Cerebellar nuclear complex (tissue), 1 donor: ENCODE data around the gene HSD17B3.
"Not testable (repeated sequence)": the region's sequence is repeated elsewhere in the genome, so short reads cannot be mapped to it uniquely, and the experiment has no call there.

Experiments used
- DNase-seq, 2 experiments: peaks; one replicate each; lab custom pipeline; 2025; lab: John Stamatoyannopoulos, UW

The HSD17B3 gene

DNA sequence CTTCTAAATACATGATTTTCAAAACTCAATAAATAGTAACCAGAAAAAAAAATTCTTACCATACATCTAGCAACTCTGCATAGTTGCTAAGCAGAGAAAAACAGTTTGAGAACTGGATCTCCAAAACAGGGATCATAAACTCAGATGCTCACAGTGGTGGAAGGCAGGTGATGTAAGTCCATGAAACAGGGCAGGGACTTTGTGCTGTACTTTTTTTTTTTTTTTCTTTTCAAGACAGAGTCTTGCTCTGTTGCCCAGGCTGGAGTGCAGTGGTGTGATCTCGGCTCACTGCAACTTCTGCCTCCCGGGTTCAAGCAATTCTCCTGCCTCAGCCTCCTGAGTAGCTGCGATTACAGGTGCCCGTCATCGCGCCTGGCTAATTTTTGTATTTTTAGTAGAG, 5.0 kb upstream of the HSD17B3 start:
- not testable (repeated sequence) for DNase-seq

DNA sequence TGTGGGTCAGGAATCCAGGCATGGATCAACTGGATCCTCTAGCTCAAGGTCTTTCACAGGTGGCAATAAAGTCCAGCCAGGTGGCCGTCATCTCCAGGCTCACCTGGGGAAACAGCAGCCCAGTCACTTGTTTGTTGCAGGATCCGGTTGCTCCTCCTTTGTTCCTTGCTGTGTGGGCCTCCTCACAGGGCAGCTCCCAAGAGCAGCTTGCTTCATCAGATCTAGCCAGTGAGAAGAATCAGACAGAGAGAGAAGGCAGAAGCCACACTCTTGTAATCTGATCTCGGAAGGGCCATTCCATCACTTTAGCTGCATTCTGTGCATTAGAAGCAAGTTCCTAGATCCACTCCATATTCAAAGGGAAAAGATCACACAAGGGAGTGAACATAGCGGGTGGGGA, 3.2 kb upstream of the HSD17B3 start:
- DNase-seq = no peak

DNA sequence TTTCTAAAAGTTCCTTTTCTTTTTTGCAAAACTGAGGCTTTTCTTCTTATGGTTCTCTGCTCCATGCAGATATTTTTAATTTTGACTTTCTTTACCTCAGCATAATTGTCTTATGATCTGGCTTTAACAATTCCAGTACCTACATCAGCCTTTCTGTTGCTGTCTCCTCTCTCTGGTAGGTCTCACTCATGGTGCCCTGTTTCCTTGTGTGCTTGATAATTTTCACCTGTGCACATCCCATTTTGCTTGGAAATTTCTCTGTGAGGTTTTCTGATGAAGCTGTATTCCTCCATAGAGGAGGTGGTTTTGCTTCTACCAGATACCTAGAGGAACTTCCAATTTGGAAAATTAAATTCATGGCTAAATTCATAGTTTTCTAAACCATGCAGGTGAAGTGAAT, 2.3 kb upstream of the HSD17B3 start:
- no peak for DNase-seq

DNA sequence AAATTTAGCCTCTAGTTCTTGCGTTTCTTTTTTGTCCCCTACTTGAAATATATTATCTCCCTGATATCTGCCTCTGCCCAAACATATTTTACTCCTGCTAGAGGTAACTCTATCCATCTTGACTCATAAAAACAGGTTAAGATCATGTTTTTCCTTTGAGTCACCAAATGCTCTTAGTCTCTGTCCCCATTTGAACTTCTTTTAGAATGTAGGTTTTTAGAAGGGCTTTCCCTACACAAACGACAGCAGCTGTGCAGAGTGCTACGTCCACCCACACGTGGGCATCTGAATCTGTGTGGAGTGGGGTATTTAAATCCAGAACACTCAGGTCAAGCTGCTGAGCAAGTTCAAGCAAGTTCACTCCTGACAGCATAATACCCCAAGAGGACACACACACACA, 2.2 kb downstream of the HSD17B3 start:
- no peak for DNase-seq

DNA sequence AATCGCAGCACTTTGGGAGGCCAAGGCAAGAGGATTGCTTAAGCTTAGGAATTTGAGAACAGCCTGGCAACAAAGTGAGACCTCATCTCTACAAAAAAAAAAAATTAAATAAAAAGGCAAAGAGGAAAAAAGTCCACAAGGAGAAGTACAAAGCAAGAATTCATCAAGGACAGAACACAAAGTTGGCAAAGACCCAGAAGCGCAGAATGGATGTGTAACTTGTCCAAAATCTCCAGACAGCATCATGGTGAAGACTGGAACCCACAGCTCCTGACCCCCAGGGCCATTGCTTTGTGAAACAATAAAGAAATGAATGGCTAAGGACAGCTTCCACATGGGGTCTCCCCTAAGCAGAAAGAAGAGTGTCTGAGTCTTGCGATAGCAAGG, 7.8 kb downstream of the HSD17B3 start:
- no peak for DNase-seq

DNA sequence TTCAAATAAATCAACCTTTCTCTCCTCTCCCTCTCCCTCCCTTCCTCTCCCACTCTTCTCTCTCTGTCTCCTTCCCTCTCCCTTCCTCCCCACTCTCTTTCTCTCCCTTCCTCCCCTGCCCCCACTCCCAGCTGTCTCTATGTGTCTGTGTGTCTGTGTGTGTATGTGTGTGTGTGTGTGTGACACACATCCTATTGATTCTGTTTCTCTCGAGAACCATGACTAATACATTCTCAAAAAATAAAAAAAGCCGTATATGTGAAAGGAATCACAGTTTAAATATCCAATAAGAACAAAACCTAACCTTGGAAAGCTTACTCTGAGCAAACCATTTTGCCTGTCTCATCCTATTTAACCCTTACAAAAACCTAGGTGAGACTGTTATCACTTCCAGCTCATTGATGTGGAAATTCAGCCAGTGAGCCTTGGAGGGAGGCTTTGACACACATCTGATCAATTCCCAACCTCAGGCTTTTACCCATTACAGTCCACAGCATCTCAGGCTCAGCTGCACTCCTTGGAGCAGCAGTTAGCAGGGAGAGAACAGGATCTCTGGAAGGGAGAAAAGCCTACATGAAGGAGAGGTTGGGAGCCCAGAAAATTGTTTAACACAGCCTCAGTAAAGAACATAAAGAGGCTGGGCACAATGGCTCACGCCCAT, 8.3 kb downstream of the HSD17B3 start:
- DNase-seq = no peak

DNA sequence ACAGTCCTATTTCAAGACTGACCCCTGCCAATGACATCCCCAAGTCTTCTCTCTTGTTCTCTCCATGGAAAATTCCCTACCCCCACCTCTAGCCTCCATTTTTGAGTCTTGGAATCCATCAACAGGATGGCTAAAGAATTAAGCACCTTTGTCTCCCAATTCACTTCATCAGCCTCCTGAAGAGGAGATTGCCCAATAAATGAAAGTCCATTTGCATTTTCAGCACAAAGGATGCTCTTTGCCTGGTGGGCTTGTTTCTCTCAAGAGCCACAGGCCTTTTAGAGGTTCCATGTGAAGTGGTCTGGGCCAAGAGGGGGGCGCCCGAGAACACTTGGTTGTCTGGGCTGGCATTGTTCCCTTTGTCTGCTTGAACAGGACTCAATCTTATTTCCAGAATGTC, 12.6 kb downstream of the HSD17B3 start:
- no peak for DNase-seq

DNA sequence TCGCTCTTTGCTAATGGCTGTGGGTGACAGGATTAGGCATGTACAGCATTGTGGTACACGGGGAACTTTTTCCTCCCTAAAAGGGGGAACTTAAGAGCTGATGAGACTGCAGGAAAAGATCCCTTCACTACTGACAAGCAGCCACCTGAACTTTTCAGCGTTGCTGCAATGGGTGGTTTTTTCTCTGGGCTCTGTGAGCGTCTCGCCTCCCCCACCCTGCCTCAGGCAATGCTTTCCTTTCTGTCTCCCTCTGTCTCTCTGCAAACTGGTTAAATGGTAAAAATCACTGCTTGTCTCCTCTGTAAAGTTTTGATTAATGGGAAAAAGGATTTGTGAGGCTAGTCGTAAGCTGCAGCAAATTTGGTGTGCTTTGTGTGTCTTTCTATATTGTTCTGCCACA, 20.3 kb downstream of the HSD17B3 start:
- DNase-seq = no peak

DNA sequence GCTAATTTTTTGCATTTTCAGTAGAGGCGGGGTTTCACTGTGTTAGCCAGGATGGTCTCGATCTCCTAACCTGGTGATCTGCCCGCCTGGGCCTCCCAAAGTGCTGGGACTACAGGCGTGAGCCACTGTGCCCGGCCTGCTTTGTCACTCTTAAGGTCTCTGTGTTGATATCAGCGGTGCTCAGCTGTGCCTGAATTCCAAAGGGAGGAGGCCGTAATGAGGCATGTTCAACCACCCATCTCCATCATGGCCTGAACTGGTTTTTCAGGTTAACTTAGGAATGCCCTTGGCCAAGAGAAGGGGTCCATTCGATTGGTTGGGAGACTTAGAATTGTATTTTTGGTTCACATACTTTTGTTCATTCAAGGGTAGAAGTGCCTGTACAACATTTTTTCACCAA, 22.0 kb downstream of the HSD17B3 start:
- no peak for DNase-seq

DNA sequence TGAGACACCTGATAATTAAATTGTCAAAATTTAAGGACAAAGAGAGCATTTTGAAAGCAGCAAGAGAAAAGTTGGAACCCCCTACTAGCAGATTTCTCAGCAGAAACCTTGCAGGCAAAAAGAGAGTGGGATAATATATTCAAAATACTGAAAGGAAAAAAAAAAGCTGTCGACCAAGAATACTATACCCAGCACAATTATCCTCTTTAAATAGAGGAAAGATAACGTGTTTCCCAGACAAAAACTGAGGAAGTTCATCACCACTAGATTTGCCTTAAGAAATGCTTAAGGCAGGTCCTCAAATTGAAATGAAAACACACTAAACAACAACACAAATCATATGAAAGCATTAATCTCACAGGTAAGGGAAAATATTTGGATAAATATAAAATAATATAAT, 27.0 kb downstream of the HSD17B3 start:
- no peak for DNase-seq

DNA sequence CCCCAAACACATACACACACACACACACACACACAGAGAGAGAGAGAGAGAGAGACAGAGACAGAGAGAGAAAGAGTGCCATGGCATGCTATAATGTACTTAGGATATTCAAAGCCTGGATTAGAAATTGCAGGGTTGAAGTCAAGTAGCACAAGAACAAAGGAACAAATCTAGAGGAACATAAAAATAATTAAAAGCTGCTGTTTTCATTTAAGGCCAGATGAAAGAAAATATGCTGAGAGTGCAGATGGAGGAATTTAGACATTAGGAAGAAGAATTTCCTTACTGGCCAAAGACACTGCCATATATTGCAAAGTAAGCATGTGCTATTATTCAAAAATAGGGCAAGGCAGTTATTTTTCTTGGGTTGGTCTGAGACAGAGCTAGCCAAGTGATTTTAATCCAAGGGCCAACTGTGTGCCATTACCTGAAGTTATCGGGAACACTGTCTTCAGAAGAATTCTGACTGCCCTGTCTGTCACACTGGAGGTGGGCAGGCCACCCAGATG, 31.7 kb downstream of the HSD17B3 start:
- DNase-seq = no peak

DNA sequence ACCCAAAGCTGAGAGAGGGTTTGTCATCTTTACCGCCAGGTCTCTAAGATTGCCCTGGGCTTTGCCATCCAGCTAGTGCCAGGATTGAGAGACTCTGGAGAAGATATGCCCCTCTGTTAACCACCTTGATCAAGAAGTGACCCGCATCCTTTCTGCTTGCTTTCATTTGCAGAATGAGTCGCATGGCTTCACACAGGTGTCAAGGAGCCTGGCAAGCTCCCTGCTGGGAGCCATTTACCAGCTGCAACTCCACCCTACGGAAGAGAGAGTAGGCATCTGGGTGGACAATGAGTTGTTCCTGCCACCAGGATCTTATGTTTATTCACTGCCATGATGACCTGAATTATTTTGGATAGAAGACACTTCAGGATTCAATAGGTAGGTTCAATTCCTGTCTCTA, 43.0 kb downstream of the HSD17B3 start:
- no peak for DNase-seq

DNA sequence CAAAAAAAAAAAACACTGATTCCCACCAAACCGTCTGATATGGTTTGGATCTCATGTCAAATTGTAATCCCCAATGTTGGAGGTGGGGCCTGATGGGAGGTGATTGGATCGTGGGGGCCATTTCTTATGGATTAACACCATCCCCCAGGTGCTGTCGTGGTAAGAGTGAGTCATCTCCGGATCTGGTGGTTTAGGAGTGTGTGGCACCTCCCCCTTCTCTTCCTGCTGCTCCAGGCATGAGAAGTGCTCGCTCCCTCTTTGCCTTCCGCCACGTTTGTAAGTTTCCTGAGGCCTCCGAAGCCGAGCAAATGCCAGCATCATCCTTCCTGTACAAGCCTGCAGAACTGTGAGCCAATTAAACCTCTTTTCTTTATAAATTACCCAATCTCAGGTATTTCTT, 45.2 kb downstream of the HSD17B3 start:
- no peak for DNase-seq

DNA sequence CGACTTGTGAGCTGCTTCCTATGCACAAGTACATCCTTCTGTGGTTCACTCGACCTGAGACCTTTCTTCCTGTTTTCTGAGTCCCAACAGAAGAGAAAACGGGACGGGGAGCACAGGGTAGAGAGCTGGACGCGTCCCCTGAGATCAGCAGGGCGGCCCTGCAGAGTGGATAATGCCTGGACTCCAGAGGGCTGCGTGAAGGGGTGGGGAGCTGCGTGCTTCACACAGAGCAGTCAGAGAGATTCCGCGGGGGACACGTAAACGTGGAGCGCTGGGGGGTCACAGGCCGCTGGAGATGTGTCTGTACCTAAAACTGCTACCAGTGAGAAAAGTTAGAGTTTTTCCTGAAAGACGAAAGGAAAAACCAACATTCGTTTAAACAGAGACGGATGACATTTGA, 46.3 kb downstream of the HSD17B3 start:
- no peak for DNase-seq

DNA sequence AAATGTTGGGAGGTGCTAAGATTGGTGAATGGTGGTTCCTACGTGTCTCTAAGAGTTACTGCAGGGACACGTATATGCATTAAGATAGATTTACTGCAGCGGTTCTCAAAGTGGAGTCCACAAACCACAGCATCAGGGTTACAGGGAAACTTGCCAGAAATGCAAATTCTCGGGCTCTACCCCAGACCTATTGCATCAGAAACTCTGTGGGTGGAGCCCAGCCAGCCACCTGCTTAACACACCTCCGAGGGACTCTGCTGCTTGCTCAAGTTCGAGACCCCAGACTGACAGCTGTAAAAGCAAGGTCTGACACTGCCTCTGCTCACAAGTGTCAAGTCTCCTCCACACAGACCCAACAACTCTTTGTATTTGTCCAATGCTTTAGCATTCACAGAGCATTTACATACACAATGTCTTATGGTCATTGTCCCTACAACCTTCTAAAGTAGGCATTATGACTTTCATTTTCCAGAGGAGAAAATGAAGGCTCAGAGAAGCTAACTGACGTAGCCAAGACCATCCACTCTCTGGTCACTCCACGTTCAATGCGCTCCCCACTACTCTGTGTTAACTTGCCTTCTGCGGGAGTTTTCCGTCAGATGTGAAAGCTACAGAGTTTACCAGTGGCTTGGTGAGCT, 48.8 kb downstream of the HSD17B3 start:
- no peak for DNase-seq

DNA sequence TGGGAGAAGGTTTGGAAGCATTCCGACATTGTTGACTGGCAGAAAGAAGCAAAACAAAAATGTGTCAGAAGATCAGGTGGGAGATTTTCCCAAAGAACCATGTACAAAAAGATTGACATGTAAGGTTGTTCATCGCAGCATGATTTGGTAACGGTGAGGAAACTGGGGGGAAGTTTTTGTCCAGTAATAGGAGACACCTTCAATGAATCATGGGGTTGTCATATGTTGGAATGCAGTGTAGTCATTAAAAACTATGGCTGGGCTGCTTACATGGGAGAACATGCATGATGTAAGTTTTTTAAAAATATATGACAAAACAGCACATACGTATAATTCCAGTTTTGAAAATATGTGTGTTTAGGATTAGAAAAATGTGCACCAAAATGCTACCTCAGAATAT, 50.5 kb downstream of the HSD17B3 start:
- no peak for DNase-seq

DNA sequence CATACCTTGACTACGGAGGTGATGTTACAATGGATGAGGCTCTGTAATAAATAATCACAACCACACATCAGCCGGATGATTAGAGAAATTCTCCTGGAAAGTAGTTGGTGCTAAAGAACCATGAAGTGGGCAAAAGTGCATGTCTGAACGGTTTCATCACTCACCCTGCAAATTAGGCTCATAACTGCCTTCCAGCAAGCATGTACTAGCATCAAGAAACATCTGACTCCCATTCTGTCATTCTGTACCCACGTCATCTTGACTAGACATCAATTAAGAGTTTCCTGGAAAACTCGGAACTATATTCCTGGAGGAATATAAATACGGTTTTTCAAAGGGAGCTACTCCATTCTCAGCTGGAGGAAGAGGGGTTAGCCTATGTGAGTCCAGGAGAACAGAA, 52.2 kb downstream of the HSD17B3 start:
- DNase-seq = no peak

DNA sequence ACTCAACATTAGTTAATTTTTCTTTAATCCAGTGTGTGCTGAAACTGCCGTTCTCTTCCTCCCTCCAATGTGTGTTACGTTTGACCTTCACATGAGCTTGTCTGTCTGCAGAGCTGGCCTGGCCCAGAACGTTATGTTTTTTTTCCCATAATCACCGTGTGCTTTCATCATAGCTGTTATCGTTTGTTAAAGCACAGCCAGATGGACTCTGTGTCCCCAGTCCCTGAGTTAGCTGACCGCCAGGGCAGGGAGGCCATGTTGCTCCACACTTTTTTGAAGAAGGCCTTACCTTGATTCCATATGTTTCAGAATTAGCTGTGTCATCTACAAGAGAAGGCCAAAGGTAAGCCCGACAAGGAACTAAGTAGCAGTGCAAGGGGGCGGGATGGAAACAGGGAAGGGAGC, 55.7 kb downstream of the HSD17B3 start:
- DNase-seq = no peak

DNA sequence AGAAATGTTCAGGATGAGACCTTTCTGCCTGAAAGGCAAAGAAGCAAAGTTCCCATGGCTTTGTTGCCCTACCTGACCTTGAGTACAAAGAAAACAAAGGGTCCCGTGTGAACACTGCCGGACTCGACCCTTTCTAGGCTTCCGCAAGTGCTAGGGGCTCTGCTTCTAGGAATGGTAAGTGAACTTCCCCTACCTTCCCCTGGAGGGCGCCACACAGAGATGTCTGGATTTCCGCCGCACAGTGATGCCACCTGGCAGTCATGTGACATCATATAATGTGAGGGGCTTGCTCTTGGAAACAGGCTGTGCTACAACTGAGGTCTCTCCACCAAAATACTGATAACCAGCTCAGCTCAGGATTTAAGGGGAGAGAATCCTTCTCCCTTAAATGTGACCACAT, 56.6 kb downstream of the HSD17B3 start:
- no peak for DNase-seq

DNA sequence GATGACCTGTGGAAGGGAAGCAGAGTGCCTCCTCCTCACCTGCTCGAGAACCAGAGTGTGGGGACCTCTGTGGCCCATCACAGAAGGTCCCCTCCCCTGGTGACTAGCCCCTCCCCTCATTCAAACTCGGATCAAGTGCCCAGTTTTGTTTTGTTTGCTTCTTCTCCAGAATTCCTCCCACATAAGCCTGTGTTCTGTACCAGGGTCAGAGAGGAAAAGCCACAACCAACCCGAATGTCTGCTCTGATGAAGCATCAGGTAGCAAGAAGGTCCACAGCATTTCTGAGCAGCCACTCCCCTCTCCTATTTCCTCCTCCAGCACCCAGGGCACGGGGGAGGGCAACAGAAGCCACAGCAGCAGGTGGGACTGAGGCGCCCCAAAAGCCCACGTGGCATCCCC, 58.2 kb downstream of the HSD17B3 start:
- no peak for DNase-seq

DNA sequence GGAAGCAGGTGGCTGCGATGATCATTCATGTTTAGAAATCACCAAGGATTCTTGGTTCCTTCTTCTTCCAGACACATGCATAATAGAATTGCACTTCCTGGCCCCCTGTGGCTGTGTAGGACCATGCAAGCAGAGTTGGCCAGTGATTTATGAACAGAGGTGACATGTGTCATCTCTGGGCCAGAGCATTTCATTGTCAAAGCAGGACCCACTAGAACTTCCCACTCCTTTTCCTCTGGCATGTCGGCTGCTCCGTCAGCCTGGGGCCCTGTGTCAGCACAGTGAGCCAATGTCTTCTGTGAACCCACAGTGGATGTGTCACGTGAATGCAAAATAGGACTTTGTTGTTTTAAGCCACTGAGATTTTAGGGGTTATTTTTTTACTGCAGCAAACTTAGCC, 59.2 kb downstream of the HSD17B3 start:
- DNase-seq = no peak

DNA sequence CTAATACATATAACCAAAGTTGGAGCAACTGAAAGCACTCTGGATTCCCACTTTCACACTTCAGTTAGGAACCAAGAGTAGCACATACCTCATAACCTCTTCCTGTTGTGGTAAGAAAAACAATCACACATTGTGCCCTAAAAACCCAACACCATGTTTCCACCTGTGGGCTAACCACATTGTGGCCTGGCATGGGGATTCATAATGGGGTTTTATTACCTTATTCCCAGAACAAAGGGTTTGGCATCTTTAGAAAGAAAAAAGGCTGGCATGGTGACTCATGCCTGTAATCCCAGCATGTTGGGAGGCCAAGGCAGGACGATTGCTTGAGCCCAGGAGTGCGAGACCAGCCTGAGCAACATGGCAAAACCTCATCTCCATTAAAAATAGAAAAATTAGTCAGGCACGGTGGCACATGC, 60.6 kb downstream of the HSD17B3 start:
- DNase-seq = no peak

DNA sequence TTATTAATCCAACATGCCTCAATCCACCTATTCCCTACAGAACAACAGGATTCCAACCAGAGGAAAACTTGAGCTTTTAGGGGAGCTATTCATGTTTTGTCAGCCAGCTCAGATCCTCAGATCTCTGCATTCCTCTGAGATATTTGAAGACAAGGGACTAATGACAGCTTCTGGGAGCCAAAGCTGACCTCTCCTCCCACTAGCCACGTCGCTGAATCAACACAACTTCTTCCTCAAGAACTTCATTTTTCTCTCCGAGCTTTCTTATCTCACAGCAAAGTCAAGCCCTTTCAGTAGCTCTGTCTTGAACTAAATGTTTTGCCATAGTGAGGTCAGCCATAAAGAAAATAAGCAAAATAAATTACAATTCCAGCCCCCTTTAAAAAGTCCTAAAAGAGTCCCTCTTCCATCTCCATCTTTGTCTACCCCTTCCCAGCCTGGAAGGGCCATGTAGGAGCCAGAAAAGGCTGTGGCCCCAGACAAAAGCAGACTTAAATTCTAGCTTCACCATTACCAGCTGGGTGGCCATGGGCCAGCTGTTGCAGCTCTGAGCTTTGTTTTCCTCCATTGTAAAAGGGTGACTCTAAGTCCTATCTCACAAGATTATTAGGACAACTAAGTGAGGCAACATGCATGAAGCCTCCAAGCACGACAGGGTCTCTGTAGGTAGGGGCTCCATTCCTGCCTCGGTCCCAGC, 65.0 kb downstream of the HSD17B3 start:
- no peak for DNase-seq
